Left lung (tissue), 10 donors: ENCODE measurements around the gene AKR1B1. TPM values are rescaled to one million over a fixed set of nuclear protein-coding genes. Genes with fewer than 3 reads are reported as not detected.

ENCODE experiments used
- ATAC-seq: fragments of 200-7000 bp; cut with Tn5 transposase; one replicate; pipeline ENCODE4 v1.9.1; 2020; ENCODE audit warnings: moderate library complexity
- DNase-seq, 4 donors: peaks; one replicate each; pipeline ENCODE4 v3.0.0-alpha.2; 2013 to 2020
- H3K27ac ChIP-seq, 2 donors: fragments of 200-600 bp; sonication (generic) in 1 of 2; one replicate each; pipeline versions ENCODE4 v1.5.0 to v1.8.0; 2020 to 2021
- H3K27me3 ChIP-seq, 2 donors: fragments of 200-600 bp; sonication (generic) in 1 of 2; one replicate each; pipeline versions ENCODE4 v1.5.0 to v1.8.0; 2020 to 2021
- H3K36me3 ChIP-seq, 2 donors: fragments of 200-600 bp; sonication (generic) in 1 of 2; one replicate each; pipeline versions ENCODE4 v1.5.0 to v1.8.0; 2020 to 2021
- H3K4me1 ChIP-seq, 2 donors: fragments of 200-600 bp; one replicate each; pipeline ENCODE4 v1.8.0; 2021
- H3K4me3 ChIP-seq, 2 donors: fragments of 200-600 bp; sonication (generic) in 1 of 2; one replicate each; pipeline versions ENCODE4 v1.5.0 to v1.8.0; 2020 to 2021; ENCODE audit warnings: mild to moderate bottlenecking in 1 of 2
- H3K9me3 ChIP-seq, 2 donors: fragments of 200-600 bp; sonication (generic) in 1 of 2; one replicate each; pipeline versions ENCODE4 v1.5.0 to v1.8.0; 2020 to 2021
- CTCF ChIP-seq, 2 donors: fragments of 200-600 bp; sonication (generic) in 1 of 2; IDR thresholded peaks; one replicate each; pipeline versions ENCODE4 v1.5.0 to v1.8.0; 2021; ENCODE audit warnings: antibody characterized with exemption in 2 of 2
- intact Hi-C, 2 donors: fragments of 100-400 bp; cut with DNase I; formaldehyde crosslinking; loops; one replicate each; pipeline versions ENCODE4 v1.11.2 to v1.14.2; 2022
- polyA plus RNA-seq, 6 donors: library from polyadenylated mRNA; unstranded; fragments of 120-200 nt; gene quantifications; one replicate each; pipeline ENCODE4 v1.2.1, GENCODE V29; 2013; ENCODE audit not compliant: insufficient read length in 6 of 6
- total RNA-seq, 2 donors: library from RNA; stranded (reverse); fragmentation: NEBNext Ultra II Directional; extraction: Animal tissue kit (Norgen Biotek cat#: 25700); gene quantifications; one replicate each; pipeline ENCODE4 v1.2.1, GENCODE V29; 2021
- donor health status: DM: no; HTN: yes; CAD: no.
- donor health status: DM: no; HTN: no; CAD: no.

AKR1B1 gene
- total and polyA plus RNA-seq, 8 donors = 63.8 to 85.0 (median 69.3) TPM

- intact Hi-C loops = no loop called here
Observed at GRCh38 chr7:134480202-134480601, 21.3 kb upstream of the AKR1B1 start.

GRCh38 chr7:134478707-134479106 is 19.8 kb upstream of the AKR1B1 start:
- TF ChIP-seq CTCF (IDR thresholded peaks at IDR 0.05) = no peak
- Histone ChIP-seq H3K4me3 (no peak overlapping the region), H3K27me3 (no peaks in the 10 kb centered on the region), H3K9me3 (no peaks in the 10 kb centered on the region), H3K27ac (no peak overlapping the region), H3K36me3 (no peaks in the 10 kb centered on the region), H3K4me1 (peaks cover 0 to 2% of the 10 kb centered on the region in 2 donors)
- no peak for DNase-seq
- no peak for ATAC-seq
- intact Hi-C loops = no loop called here

More at GRCh38 chr7:134480202-134480601, 21.3 kb upstream of the AKR1B1 start:
- no peak for TF ChIP-seq CTCF (IDR thresholded peaks at IDR 0.05)
- no peaks in the 10 kb centered on the region for H3K4me1 ChIP-seq
- no peak for ATAC-seq
- DNase-seq = no peak
- no peak overlapping the region for H3K4me3 ChIP-seq
- H3K27ac ChIP-seq = no peak overlapping the region
- no peaks in the 10 kb centered on the region for H3K9me3 ChIP-seq
- H3K27me3 ChIP-seq = no peaks in the 10 kb centered on the region
- H3K36me3 ChIP-seq = no peaks in the 10 kb centered on the region

GRCh38 chr7:134477954-134478353 is 19.1 kb upstream of the AKR1B1 start:
- DNase-seq = no peak

DNA sequence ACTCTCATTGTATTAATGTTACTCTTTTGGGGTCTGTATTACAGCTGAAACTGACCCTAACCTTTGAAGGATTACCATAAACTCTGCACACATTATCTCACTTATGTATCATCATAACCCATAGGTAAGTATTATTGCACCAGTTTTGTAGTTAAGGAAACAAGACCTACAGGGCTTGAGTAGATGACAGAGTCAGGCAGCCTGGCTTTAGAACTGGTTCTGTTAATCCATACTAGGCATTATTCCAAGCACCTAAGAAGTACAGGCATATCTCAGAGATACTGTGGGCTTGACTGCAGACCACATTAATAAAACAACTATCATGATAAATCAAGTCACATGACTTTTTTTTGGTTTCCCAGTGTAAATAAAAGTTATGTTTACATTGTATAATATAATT is 17.1 kb upstream of the AKR1B1 start:
- Histone ChIP-seq H3K9me3 (no peaks in the 10 kb centered on the region), H3K27me3 (no peaks in the 10 kb centered on the region), H3K4me1 (peaks cover 0 to 4% of the 10 kb centered on the region in 2 donors), H3K27ac (no peak overlapping the region), H3K36me3 (no peaks in the 10 kb centered on the region), H3K4me3 (no peak overlapping the region)
- ATAC-seq = no peak
- no peak for DNase-seq
- intact Hi-C loops = no loop called here
- TF ChIP-seq CTCF (IDR thresholded peaks at IDR 0.05) = no peak

More at GRCh38 chr7:134477954-134478353, 19.1 kb upstream of the AKR1B1 start:
- Histone ChIP-seq H3K36me3 (no peaks in the 10 kb centered on the region), H3K4me3 (no peak overlapping the region), H3K27me3 (no peaks in the 10 kb centered on the region), H3K4me1 (peaks cover 0 to 4% of the 10 kb centered on the region in 2 donors), H3K9me3 (no peaks in the 10 kb centered on the region), H3K27ac (no peak overlapping the region)
- intact Hi-C loops = no loop called here
- no peak for ATAC-seq
- no peak for TF ChIP-seq CTCF (IDR thresholded peaks at IDR 0.05)

DNA sequence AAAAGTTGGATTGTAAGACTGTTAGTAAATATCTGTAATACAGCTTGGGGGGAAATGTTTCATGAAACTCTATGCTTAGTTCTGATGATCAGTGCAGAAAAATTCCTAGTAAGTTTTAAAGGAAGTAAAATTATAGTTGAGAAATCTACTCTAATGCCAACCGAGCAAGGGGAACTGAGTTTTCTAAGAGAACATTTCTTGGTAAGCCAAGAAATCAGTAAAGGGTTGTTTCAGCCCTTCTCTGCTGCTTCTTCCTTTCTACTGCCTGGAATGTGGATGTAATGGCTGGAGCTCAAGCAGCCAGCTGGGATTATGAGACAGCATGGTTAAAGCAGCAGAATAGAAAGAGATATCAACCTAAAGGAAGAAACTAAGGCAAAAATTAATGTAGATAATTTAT is 15.9 kb upstream of the AKR1B1 start:
- Histone ChIP-seq H3K9me3 (no peaks in the 10 kb centered on the region), H3K36me3 (no peaks in the 10 kb centered on the region), H3K4me1 (peaks cover 0 to 4% of the 10 kb centered on the region in 2 donors), H3K27me3 (no peaks in the 10 kb centered on the region), H3K27ac (no peak overlapping the region), H3K4me3 (no peak overlapping the region)
- ATAC-seq = peak; percentile 29
- no peak for TF ChIP-seq CTCF (IDR thresholded peaks at IDR 0.05)
- DNase-seq = no peak
- intact Hi-C loops = no loop called here
